HG03039 (cell line): ENCODE data around the gene SND1.

Source experiments
- ATAC-seq: cut with Tn5 transposase; IDR thresholded peaks from one replicate; pipeline ENCODE4 v1.9.1; 2021; ENCODE audit warnings: mild to moderate bottlenecking, moderate library complexity; ENCODE audit not compliant: unreplicated experiment

The SND1 gene

GRCh38 chr7:128076196-128076795 lies 424.3 kb downstream of the SND1 start:
- ATAC-seq = no peak

DNA sequence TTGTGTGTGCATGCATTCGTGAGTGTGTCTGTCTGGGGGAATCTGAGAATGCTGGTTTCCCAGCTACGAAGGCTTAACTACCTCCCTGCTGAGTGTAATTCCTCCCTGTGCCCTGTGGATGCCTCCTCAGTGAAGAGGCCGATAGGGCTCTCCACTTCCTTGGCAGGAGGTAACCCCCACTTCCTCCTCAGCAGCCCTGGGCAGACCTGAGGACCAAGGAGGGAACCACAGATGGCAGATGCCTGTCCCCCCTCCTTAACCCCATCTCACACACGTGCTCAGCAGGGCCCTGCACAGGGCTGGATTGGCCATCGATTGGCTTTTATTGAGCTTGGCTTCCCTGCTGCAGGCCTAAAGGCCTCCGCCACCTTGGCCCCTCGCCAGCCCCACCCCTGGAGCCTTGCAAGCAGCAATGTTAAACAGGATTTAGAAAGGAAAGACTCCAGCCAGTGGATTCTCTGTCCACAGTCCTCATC lies 424.8 kb downstream of the SND1 start:
- ATAC-seq = no peak

DNA sequence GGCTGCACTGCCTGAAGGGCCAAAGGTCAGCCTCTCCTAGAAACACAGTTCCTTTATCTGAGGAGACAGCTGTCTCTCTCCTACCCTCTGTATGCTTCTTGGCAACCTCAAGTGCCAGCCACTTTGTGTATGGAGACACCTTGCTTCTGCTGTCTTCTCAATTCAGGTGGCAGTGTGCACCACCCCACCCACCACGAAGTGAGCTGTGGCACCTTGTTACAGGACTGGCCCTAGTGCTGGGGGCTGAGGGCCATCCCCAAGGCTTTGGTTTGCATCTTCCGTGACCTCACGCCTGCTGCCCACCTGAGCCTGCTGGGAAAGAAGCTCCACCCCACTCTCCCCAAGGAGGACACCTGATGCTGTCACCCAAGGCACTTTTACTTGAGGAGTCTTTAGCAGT lies 426.3 kb downstream of the SND1 start:
- no peak for ATAC-seq

DNA sequence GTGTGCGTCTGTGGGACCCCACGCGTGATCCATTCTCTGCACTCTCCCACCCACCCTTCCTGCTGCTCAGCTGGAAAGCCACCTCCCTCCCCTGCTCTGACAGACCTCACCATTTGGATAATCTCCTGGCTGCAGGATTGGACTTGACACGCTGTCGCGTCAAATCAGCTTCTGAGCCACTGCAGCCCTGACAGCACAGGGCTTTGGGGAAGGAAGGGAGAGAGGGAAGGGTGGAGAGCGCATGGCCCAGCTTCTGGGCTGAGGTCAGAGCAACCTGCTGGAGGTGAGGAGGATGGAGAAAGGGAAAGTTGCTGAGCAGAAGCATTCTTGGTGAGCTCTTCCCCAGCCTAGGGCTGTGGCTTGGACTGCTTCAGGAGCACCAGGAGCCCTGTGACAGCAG lies 428.2 kb downstream of the SND1 start:
- no peak for ATAC-seq

DNA sequence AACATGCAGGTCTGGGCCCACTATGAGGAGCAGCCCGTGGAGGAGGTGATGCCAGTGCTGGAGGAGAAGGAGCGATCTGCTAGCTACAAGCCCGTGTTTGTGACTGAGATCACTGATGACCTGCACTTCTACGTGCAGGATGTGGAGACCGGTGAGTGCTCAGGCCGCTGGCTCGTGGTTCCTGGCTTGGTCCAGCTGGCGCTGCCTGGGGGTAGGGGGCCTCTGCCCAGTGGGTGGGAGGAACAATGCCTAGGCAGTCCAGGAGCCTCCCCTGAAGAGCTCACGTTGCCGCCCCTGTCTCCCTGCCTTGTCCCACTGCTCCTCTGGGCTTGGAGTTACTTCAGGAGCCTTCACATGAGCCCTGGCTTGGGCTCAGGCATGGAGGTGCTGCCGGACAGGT lies 429.4 kb downstream of the SND1 start:
- no peak for ATAC-seq

- ATAC-seq = no peak
These were observed 429.8 kb downstream of the SND1 start for GRCh38 chr7:128081808-128082207.

DNA sequence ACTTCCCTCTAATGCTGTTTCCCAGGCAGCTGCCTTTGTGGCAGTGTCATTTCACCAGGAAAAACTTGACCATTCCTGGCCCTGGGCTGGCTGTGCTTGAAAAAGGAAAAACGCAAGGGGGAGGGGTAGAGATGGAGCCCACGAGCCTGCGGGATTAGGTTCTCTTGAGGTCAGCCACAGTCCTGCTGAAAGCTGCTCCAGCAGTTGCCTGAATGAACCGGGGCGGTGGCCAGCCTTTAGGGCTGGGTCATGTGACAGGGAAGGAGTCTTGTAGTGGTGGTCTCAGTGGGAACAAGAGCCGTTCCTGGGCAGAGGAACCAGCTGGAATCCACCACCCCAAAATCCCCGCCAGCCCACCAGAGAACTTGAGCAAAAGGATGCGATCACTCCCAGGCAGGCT lies 430.4 kb downstream of the SND1 start:
- no peak for ATAC-seq

DNA sequence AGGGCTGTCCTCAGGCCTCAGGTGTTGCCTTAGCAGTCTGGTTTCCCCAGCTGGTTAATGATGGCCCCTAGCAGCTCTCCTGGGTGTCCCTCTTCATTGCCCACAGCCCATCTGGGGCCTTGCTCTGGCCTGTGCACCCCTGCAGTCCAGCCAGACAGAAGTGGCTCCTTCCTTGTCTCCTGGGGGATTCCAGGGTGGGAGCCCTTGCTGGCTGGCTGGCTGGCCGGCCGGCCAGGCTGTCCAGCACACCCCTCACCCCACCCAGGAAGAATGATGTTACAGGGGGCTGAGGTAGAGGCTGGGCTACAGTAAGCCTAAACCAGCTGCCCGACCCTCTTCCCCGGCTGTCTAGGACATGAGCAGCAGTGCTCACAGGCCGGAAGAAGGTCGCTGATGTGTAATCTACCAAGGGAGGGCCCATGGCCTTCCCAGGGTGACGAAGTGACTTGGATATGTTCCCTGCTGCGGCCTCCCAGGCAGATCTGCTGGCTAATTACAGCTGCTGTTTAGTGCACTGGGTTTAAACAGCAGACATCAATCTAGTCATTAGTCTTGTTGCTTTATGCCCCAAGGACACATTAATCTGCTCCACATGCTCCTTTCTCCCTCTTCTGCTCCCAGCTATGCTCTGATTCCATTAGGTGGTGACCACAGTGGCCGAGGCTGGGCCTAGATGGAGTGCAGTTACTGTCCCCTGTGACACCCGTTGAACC lies 433.1 kb downstream of the SND1 start:
- no peak for ATAC-seq

- ATAC-seq = no peak
These were observed 438.5 kb downstream of the SND1 start for GRCh38 chr7:128090492-128090891.

DNA sequence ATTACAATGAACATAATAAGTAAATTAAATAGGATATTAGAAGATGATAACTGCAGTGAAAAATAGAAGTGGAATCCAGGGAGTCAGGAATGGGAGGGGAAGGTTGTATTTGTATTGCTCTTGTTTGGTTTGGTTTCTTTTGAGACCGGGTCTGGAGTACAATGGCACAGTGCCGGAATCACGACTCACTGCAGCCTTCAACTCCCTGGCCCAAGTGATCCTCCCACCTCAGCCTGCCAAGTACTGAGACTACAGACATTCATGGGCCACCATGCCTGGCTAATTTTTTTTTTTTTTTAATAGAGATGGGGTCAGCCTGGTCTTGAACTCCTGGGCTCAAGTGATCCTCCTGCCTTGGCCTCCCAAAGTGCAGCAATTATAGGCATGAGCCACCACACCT lies 439.1 kb downstream of the SND1 start:
- ATAC-seq = no peak

DNA sequence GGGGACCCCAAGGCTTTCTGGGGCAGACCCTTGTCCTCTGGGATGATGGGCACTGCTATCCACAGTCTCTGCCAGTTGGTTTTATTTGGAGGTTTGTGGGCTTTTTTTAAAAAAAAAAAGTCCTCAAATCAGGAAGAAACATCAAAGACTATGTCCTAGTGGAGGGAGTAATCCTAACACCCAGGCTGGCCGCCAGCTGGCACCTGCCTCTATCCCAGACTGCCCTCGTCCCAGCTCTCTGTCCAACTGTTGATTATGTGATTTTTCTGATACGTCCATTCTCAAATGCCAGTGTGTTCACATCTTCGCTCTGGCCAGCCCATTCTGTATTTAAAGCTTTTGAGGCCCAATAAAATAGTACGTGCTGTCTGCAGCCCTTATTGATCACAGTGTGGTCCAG lies 440.2 kb downstream of the SND1 start:
- no peak for ATAC-seq

GRCh38 chr7:128093614-128094570 lies 441.9 kb downstream of the SND1 start:
- ATAC-seq = no peak

DNA sequence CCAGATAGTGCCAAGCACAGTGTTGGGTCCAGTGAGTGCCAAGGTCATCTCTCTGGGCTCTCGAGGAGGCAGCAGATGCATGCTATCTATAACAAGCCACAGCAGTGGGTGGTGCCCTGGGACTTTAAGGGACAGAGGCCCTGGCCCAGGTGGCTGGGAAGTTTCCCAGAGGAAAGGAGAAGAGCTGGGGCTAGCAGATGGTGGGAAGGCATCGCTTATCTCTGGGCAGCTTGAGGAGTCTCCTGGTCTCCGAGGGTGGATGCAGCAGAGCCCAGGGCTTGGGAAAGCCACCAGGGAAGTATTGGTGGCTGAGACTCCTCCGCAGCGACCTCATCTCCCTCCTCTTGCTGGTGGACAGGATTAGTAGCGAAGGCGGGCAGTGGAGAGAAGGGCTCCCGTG lies 442.7 kb downstream of the SND1 start:
- ATAC-seq = no peak

DNA sequence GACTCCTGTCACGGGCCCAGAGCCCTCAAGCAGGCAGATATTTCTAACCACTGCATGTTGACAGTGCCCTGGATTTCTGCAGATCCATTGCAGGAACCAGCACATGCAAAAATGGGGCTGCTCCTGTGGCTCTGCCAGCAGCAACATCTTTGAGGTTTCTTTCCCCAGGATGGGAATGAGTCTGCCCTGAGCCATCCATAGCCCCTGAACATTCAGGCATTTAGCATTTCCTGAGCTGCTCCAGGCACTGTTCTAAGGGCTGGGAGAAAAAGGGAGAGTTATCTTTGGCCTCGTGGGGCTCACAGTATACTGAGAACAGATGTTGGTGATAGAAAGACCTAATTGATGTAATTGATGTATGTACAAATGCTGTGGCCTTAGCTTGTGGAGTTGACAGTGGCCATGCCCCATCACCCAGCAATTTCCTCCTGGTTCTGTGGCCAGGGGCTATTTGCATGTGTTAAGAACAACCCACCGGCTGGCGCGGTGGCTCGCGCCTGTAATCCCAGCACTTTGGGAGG lies 445.3 kb downstream of the SND1 start:
- ATAC-seq = no peak

GRCh38 chr7:128098629-128099028 lies 446.6 kb downstream of the SND1 start:
- ATAC-seq = no peak

DNA sequence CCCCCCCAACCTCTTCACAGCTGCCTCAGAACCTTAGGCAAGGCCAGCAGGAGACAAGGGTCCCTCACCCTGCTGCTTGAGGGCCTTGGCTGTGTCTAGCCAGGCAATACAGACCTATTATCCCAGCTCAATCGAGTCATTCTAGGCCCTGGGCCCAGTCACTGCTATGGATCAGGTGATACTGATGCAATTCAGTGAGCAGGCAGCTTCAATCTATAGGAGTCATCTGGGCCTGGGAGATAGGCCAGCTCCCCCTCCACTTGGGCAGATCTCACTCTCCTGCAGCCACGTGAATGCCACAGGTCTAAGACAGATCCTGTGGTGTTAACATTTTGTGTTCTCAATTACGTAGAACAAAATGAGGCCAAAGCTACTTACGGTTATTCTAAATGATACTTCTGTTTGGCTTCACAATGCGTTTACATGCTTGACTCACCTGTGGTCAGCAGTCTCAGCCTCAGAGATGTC lies 447.2 kb downstream of the SND1 start:
- ATAC-seq = no peak

DNA sequence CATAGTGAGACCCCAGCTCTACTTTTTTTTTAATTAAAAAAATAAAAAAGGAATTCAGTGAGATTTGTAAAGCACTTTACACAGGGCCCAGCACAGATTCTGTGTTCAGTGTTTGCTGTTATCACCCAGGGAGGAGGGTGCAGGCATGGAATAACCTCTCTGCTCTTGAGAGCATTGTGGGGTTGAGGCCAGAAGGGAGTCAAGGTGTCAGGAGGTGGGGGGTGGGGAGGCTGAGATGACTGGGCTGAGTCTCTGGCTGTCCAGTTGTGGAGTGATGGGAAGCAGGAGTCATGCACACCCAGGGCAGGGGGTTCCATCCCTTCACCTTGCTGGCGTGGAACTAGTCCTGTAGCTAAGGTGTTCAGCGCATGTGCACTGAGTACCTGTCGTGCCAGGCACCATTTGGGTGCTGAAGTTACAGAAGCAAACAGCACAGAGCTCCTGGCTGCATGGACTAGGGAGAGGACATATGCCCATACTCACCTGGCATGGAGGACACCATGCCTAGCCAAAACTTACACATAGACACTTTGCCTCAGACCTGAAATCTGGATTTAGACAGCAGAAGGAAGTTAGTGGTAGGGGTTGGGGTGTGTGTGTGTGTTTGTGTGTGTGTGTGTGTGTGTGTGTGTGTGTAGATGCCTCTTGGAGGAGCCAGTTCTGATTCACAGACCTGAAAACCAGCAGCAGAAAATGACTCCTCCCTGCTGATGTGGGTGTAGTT lies 448.4 kb downstream of the SND1 start:
- ATAC-seq = no peak

GRCh38 chr7:128100949-128101713 lies 449.1 kb downstream of the SND1 start:
- no peak for ATAC-seq

- ATAC-seq = no peak
These were observed 450.7 kb downstream of the SND1 start for GRCh38 chr7:128102490-128103291.
